K562 (cell line): ENCODE results near the gene CEP295NL. TPM values are rescaled to one million over a fixed set of nuclear protein-coding genes. Genes with fewer than 3 reads are reported as not detected.
A peak's percentile ranks its signal among the peaks of the same experiment; 100 is the strongest.

Experiments used
- ATAC-seq: fragments of 200-7000 bp; cut with Tn5 transposase; 3 replicates; pipeline ENCODE4 v1.9.1; 2020; ENCODE audit warnings: moderate library complexity
- BruUV-seq: library from RNA; stranded (reverse); fragments of 400-500 nt; replicated peaks from 2 replicates; lab custom pipeline; 2021; lab: Mats Ljungman, UMichigan
- CTCF ChIA-PET: fragments of 300-600 bp; formaldehyde crosslinking; extraction: SDS; loops from one replicate; lab custom pipeline; 2021; ENCODE audit warnings: low intra/inter-chr PET ratio; lab: Yijun Ruan, JAX
- POLR2A ChIA-PET: fragments of 300-600, 350-650 bp; sonication (Branson Sonifier 250); formaldehyde crosslinking; extraction: SDS; loops from one replicate; lab custom pipeline; 2021; ENCODE audit warnings: antibody characterized with exemption, inconsistent platforms; lab: Yijun Ruan, JAX
- DNase-seq, 4 experiments: peaks; one replicate each; pipeline versions ENCODE4 v3.0.0 to v3.0.0-alpha.2; 2011 to 2018; ENCODE audit warnings: low spot score in 3 of 4, mixed read lengths in 3 of 4; ENCODE audit errors: extremely low read depth in 1 of 4
- FAIRE-seq: peaks from 2 replicates; lab custom pipeline; 2011; peaks lifted over from hg19 to GRCh38; lab: Jason Lieb, UNC
- H2AFZ ChIP-seq: 2 replicates; pipeline ENCODE4 v1.6.0; 2011; ENCODE audit warnings: low read depth, low read length, control low read depth, inconsistent platforms
- H3K27ac ChIP-seq: fragments of 200-600 bp; 3 replicates; pipeline ENCODE4 v1.8.0; 2011; ENCODE audit warnings: low read depth, mild to moderate bottlenecking, control low read depth, inconsistent platforms, low read length, moderate library complexity, mixed read lengths; ENCODE audit errors: extremely low read depth
- H3K27me3 ChIP-seq, 2 experiments: fragments of 300-600 bp in 1 of 2; 2 replicates in 1 of 2; 3 replicates in 1 of 2; pipeline versions ENCODE4 v1.6.0 to v1.8.0; 2011; ENCODE audit warnings: inconsistent platforms in 2 of 2, low read length in 2 of 2, mild to moderate bottlenecking in 1 of 2, mixed read lengths in 1 of 2, moderate library complexity in 1 of 2; ENCODE audit not compliant: control insufficient read depth in 2 of 2, insufficient read depth in 2 of 2
- H3K36me3 ChIP-seq: fragments of 300-600 bp; 3 replicates; pipeline ENCODE4 v1.8.0; 2011; ENCODE audit warnings: mild to moderate bottlenecking, low read length, inconsistent platforms; ENCODE audit not compliant: control insufficient read depth, insufficient read depth
- H3K4me1 ChIP-seq, 2 experiments: fragments of 200-600 bp in 1 of 2; replicated peaks in 1 of 2; 2 replicates in 1 of 2; 3 replicates in 1 of 2; pipeline versions ENCODE4 v1.5.1 to v1.8.0; 2011; ENCODE audit warnings: inconsistent platforms in 2 of 2, low read length in 2 of 2, mild to moderate bottlenecking in 1 of 2, mixed read lengths in 1 of 2, moderate library complexity in 1 of 2; ENCODE audit not compliant: control insufficient read depth in 2 of 2, insufficient read depth in 2 of 2
- H3K4me2 ChIP-seq: 2 replicates; pipeline ENCODE4 v1.6.1; 2011; ENCODE audit warnings: low read length, control low read depth, inconsistent platforms, mixed read lengths; ENCODE audit not compliant: insufficient read depth
- H3K4me3 ChIP-seq: fragments of 200-600 bp; sonication (generic), shearing (Covaris generic); 2 replicates; pipeline ENCODE4 v1.5.1; 2016; ENCODE audit warnings: control low read depth, inconsistent platforms
- H3K79me2 ChIP-seq: fragments of 200-600 bp; 3 replicates; pipeline ENCODE4 v1.8.0; 2011; ENCODE audit warnings: low read length, inconsistent platforms; ENCODE audit not compliant: control insufficient read depth, insufficient read depth
- H3K9ac ChIP-seq, 2 experiments: 2 replicates each; pipeline versions ENCODE4 v1.6.0 to v1.6.1; 2011; ENCODE audit warnings: low read depth in 2 of 2, low read length in 2 of 2, control low read depth in 1 of 2, inconsistent platforms in 1 of 2, mild to moderate bottlenecking in 1 of 2, mixed read lengths in 1 of 2; ENCODE audit not compliant: insufficient read depth in 1 of 2
- H3K9me1 ChIP-seq: one replicate; pipeline ENCODE4 v1.6.0; 2011; ENCODE audit warnings: inconsistent platforms, mild to moderate bottlenecking, low read length, moderate library complexity; ENCODE audit not compliant: control insufficient read depth, insufficient read depth
- H3K9me3 ChIP-seq: replicated peaks from 2 replicates; pipeline ENCODE4 v1.5.1; 2011; ENCODE audit warnings: low read depth, low read length, inconsistent platforms; ENCODE audit not compliant: control insufficient read depth, insufficient read depth
- H4K20me1 ChIP-seq: replicated peaks from 2 replicates; pipeline ENCODE4 v1.6.1; 2011; ENCODE audit warnings: low read length, inconsistent platforms, mixed read lengths; ENCODE audit not compliant: control insufficient read depth, insufficient read depth
- ATF3 ChIP-seq, 2 experiments: fragments of 450-650 bp in 1 of 2; sonication (generic) in 1 of 2; formaldehyde crosslinking in 1 of 2; IDR thresholded peaks in 1 of 2; conservative IDR thresholded peaks in 1 of 2; 2 replicates each; pipeline versions ENCODE4 v1.6.1 to v1.8.1; 2016 to 2023; ENCODE audit warnings: mild to moderate bottlenecking in 2 of 2, moderate library complexity in 2 of 2, inconsistent platforms in 1 of 2, missing genetic modification reagents in 1 of 2
- CC2D1A ChIP-seq: fragments of 450-650 bp; IDR thresholded peaks from 2 replicates; pipeline ENCODE4 v1.6.1; 2017; ENCODE audit warnings: mild to moderate bottlenecking
- HBP1 ChIP-seq: fragments of 450-650 bp; formaldehyde crosslinking; IDR thresholded peaks from 2 replicates; pipeline ENCODE4 v1.4.0; 2022; ENCODE audit warnings: missing genetic modification characterization
- SAFB2 ChIP-seq: fragments of 200-400 bp; formaldehyde crosslinking; IDR thresholded peaks from 2 replicates; pipeline ENCODE4 v1.6.1; 2018; ENCODE audit warnings: borderline replicate concordance, low read length, low read depth, moderate library complexity; ENCODE audit not compliant: severe bottlenecking
- SMARCA5 ChIP-seq: fragments of 450-650 bp; IDR thresholded peaks from 2 replicates; pipeline ENCODE4 v1.6.1; 2016
- ZBTB33 ChIP-seq: sonication (generic); formaldehyde crosslinking; IDR thresholded peaks from 2 replicates; pipeline ENCODE4 v1.8.1; 2023; ENCODE audit warnings: mild to moderate bottlenecking, missing genetic modification reagents
- ZNF384 ChIP-seq: IDR thresholded peaks from 2 replicates; pipeline ENCODE4 v1.6.1; 2012; ENCODE audit warnings: low read depth, low read length, improper control_type of control experiment
- WGBS: fragments of 100-300 bp; shearing (Covaris generic); methylation state at CpG from one replicate; pipeline ENCODE4 v1.1.6; 2016; ENCODE audit warnings: low coverage, mixed read lengths; ENCODE audit not compliant: insufficient coverage; ENCODE audit errors: missing lambda C conversion rate; 5-methylcytosine and 5-hydroxymethylcytosine counted together
- in situ Hi-C: fragments of 300-500 bp; cut with MboI; formaldehyde crosslinking; loops from 4 replicates; pipeline ENCODE4 v1.15.0; 2018; ENCODE audit warnings: inconsistent platforms, mixed read lengths
- intact Hi-C: fragments of 100-400 bp; cut with micrococcal nuclease; formaldehyde crosslinking; loops from 2 replicates; pipeline ENCODE4 v1.14.2; 2022
- polyA plus RNA-seq, 8 experiments: library from polyadenylated mRNA; depleted of rRNA in 4 of 8; stranded (reverse) in 5 of 8; unstranded in 3 of 8; fragments of >200 nt; fragmentation: Nextera tagmentation in 2 of 8; fragmentation: Illumina TruSeq in 1 of 8; extraction: Ambion mirVana in 2 of 8; extraction: Trizol in 1 of 8; gene quantifications; 2 replicates each; pipeline versions ENCODE4 v1.2.1 to v1.2.3, GENCODE V29; 2011 to 2014; ENCODE audit warnings: inconsistent platforms in 1 of 8, missing spikeins in 1 of 8
- total RNA-seq, 7 experiments: library from RNA; depleted of rRNA in 6 of 7; stranded (reverse); fragments of >200 nt in 6 of 7; fragmentation: Illumina TruSeq in 2 of 7; extraction: Trizol in 2 of 7; gene quantifications; 2 replicates each; pipeline versions ENCODE4 v1.2.1 to v1.2.3, GENCODE V29; 2011 to 2021; ENCODE audit warnings: low replicate concordance in 1 of 7
- TF ChIP-seq, protein P1 (sequence below): fragments of 200-800 bp; sonication (Bioruptor generic); IDR thresholded peaks from 2 replicates; pipeline ENCODE4 v1.6.1; 2017; ENCODE audit warnings: missing genetic modification characterization, missing compliant biosample characterization
- TF ChIP-seq, protein P2 (sequence below): fragments of 450-650 bp; formaldehyde crosslinking; IDR thresholded peaks from 2 replicates; pipeline ENCODE4 v1.4.0; 2020; ENCODE audit warnings: mild to moderate bottlenecking, moderate library complexity

CEP295NL gene
- total and polyA plus RNA-seq, 9 of the 15 experiments (the other 6 are each of a cell fraction or from before 2014, with no cell fraction given), result not detected

- TF ChIP-seq HBP1 (CRISPR knock-in tag), result no peak
- TF ChIP-seq, protein P1, sequence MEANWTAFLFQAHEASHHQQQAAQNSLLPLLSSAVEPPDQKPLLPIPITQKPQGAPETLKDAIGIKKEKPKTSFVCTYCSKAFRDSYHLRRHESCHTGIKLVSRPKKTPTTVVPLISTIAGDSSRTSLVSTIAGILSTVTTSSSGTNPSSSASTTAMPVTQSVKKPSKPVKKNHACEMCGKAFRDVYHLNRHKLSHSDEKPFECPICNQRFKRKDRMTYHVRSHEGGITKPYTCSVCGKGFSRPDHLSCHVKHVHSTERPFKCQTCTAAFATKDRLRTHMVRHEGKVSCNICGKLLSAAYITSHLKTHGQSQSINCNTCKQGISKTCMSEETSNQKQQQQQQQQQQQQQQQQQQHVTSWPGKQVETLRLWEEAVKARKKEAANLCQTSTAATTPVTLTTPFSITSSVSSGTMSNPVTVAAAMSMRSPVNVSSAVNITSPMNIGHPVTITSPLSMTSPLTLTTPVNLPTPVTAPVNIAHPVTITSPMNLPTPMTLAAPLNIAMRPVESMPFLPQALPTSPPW (CRISPR knock-in tag), result no peak
- TF ChIP-seq SAFB2, result no peak
- TF ChIP-seq SMARCA5, result no peak
Observed at GRCh38 chr17:78873519-78874340, 29.3 kb downstream of the CEP295NL start (continued).

GRCh38 chr17:78872486-78872885 lies 30.5 kb downstream of the CEP295NL start:
- Histone ChIP-seq H3K27me3 (peaks cover 26 to 51% of the 10 kb centered on the region in 2 experiments), H3K27ac (no peak overlapping the region), H3K4me3 (no peak overlapping the region), H3K9ac (no peak overlapping the region), H3K4me2 (no peak overlapping the region), H3K4me1 (peaks cover 6 to 7% of the 10 kb centered on the region in 2 experiments; a peak in 2 of 5 replicates), H4K20me1 (no peaks in the 10 kb centered on the region), H3K9me1 (no peaks in the 10 kb centered on the region), H3K36me3 (no peaks in the 10 kb centered on the region), H3K9me3 (no peaks in the 10 kb centered on the region), H3K79me2 (no peaks in the 10 kb centered on the region), H2AFZ (no peak overlapping the region)
- intact Hi-C loops, result no loop called here
- WGBS, result 20% methylated on average over 6 of the region's 6 CpGs
- in situ Hi-C loops, result no loop called here
- no peak for ATAC-seq
- no peak for FAIRE-seq
- ChIA-PET POLR2A (interaction anchor here (0.6 to 1.9 kb wide), 3 partner anchors 18 to 222 kb away, joined by 3 to 5 read pairs (median 3); no protein-coding TSS in a partner anchor), CTCF (no interaction called here)
- no TSS peak for BruUV-seq
- no peak for DNase-seq
- TF ChIP-seq CC2D1A (no peak), ATF3 (IDR thresholded peaks at IDR 0.05) (peak; percentile 18; the same call in 1 of the 2 replicates), ATF3 (CRISPR knock-in tag; conservative IDR thresholded peaks at IDR 0.05) (no peak), ZBTB33 (CRISPR knock-in tag) (no peak), ZNF384 (0 out of 2 replicates have a peak, but pooled peaks have one; percentile 8)
- TF ChIP-seq, protein P2, sequence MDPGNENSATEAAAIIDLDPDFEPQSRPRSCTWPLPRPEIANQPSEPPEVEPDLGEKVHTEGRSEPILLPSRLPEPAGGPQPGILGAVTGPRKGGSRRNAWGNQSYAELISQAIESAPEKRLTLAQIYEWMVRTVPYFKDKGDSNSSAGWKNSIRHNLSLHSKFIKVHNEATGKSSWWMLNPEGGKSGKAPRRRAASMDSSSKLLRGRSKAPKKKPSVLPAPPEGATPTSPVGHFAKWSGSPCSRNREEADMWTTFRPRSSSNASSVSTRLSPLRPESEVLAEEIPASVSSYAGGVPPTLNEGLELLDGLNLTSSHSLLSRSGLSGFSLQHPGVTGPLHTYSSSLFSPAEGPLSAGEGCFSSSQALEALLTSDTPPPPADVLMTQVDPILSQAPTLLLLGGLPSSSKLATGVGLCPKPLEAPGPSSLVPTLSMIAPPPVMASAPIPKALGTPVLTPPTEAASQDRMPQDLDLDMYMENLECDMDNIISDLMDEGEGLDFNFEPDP (CRISPR knock-in tag), result no peak
- TF ChIP-seq, all 486 proteins: peak for 2
